Measurements from ENCODE around the gene CCM2L. TPM values are rescaled to one million over a fixed set of nuclear protein-coding genes. Genes with fewer than 3 reads are reported as not detected.

Gene CCM2L
- total and polyA plus RNA-seq, 2 of the 4 experiments (the other 2 are of a cell fraction) = not detected

- no peak within 1 kb of the TSS for H2BK20ac ChIP-seq (ENCODE audit: low read depth, low read length)
- no peak within 1 kb of the TSS for H3K14ac ChIP-seq (replicated peaks; ENCODE audit: low read depth, low read length)
- no peaks in the 10 kb centered on the region for H3K9me3 ChIP-seq (ENCODE audit: control insufficient read depth, insufficient read depth, low read length)
- no peak within 1 kb of the TSS for H3K9ac ChIP-seq (ENCODE audit: low read depth, low read length)
- intact Hi-C loops (cut with micrococcal nuclease) = no loop called here
- peaks cover 36% of the 10 kb centered on the region for H3K27me3 ChIP-seq (ENCODE audit: control insufficient read depth, insufficient read depth, low read length)
- no peak within 1 kb of the TSS for H3K27ac ChIP-seq (ENCODE audit: insufficient read depth, low read length)
- H4K91ac ChIP-seq (ENCODE audit: insufficient read depth, low read depth, low read length) = no peak within 1 kb of the TSS
- H3K18ac ChIP-seq (ENCODE audit: low read depth, low read length) = no peak within 1 kb of the TSS
- TF ChIP-seq CTCF (conservative IDR thresholded peaks at IDR 0.05; ENCODE audit: low read depth, low read length) (no peak), SMC3 (IDR thresholded peaks at IDR 0.05; ENCODE audit: low read depth, low read length) (no peak), ELK1 (IDR thresholded peaks at IDR 0.05; ENCODE audit: borderline replicate concordance, low read depth, low read length) (no peak), MAFK (IDR thresholded peaks at IDR 0.05; ENCODE audit: low read depth, low read length) (no peak), RCOR1 (IDR thresholded peaks at IDR 0.05; ENCODE audit: insufficient replicate concordance, low read length) (no peak), RFX5 (IDR thresholded peaks at IDR 0.05; ENCODE audit: low read depth, low read length) (no peak)
- in situ Hi-C loops (cut with MboI; ENCODE audit: low sequenced_read_pairs) = no loop called here
- no peak within 1 kb of the TSS for H2BK15ac ChIP-seq (ENCODE audit: low read depth, low read length)
- H3K4ac ChIP-seq (ENCODE audit: low read depth, low read length) = no peak within 1 kb of the TSS
- DNase-seq = no peak
- H4K20me1 ChIP-seq (ENCODE audit: insufficient read depth, low read length) = peaks cover 6% of the 10 kb centered on the region; the same call in 1 of the 2 replicates
- no peaks in the 10 kb centered on the region; the same call in 1 of the 2 replicates for H3K4me1 ChIP-seq (ENCODE audit: control insufficient read depth, insufficient read depth, low read length)
- no peak within 1 kb of the TSS for H3K4me3 ChIP-seq (ENCODE audit: insufficient read depth, low read depth, low read length)
- no peak within 1 kb of the TSS for H4K5ac ChIP-seq (ENCODE audit: low read depth, low read length)
- peak within 1 kb of the TSS; percentile 83 for H2AFZ ChIP-seq (replicated peaks; ENCODE audit: low read length, poor library complexity)
- dilution Hi-C loops (cut with HindIII; ENCODE audit: low sequenced_read_pairs, unreplicated experiment) = no loop called here
- H2AK5ac ChIP-seq (ENCODE audit: low read depth, low read length) = no peak within 1 kb of the TSS
- peak within 1 kb of the TSS; percentile 75 for H2AK9ac ChIP-seq (replicated peaks; ENCODE audit: low read depth, low read length, poor library complexity)
- no peak; the same call in 1 of the 2 replicates for ATAC-seq (ENCODE audit: low read depth)
- no peaks in the 10 kb centered on the region for H3K79me1 ChIP-seq (ENCODE audit: low read depth in 1 of 2, low read length in 2 of 2)
- no peaks in the 10 kb centered on the region for H3K9me1 ChIP-seq (ENCODE audit: insufficient read depth, low read length)
- H3K23ac ChIP-seq (ENCODE audit: low read depth, low read length) = no peak within 1 kb of the TSS
- H2BK5ac ChIP-seq (ENCODE audit: low read depth, low read length, poor library complexity, severe bottlenecking) = no peak within 1 kb of the TSS
- no peaks in the 10 kb centered on the region for H3K36me3 ChIP-seq (ENCODE audit: control insufficient read depth, insufficient read depth, low read length)
- H2BK120ac ChIP-seq (ENCODE audit: low read depth, low read length) = no peak within 1 kb of the TSS
- H3K56ac ChIP-seq (ENCODE audit: extremely low read depth, insufficient read depth, low read length) = no peak within 1 kb of the TSS
- peak within 1 kb of the TSS; percentile 50; the same call in 1 of the 2 replicates for H3K4me2 ChIP-seq (ENCODE audit: low read depth, low read length)
- 3% methylated on average over 7 of the region's 38 CpGs; no CpG with 5 or more reads in 1 of the 2 experiments for WGBS, 2 experiments (ENCODE audit: extremely low coverage in 2 of 2, insufficient read length in 1 of 2)
- CTCF ChIA-PET = no interaction called here
- POLR2A ChIA-PET (ENCODE audit: unreplicated experiment) = no interaction called here
- BruUV-seq (replicated peaks) = no TSS peak
- H4K8ac ChIP-seq (ENCODE audit: low read depth in 2 of 2, low read length in 2 of 2) = no peak within 1 kb of the TSS
Observed at GRCh38 chr20:31967830-31968249, 42.4 kb upstream of the CCM2L start, which contains the start of gene XKR7. TSS of gene XKR7 (plus strand) at chr20:31968151. CDS start at chr20:31968176, 25 bp downstream.
